Measurements from ENCODE around the gene LILRB5.

- no peak for TF ChIP-seq CTCF (conservative IDR thresholded peaks at IDR 0.05)
- no peak for TF ChIP-seq ZFX (IDR thresholded peaks at IDR 0.05)
These were observed 2.7 kb downstream of the LILRB5 start for GRCh38 chr19:54254195-54254906.

Data from C4-2B (cell line).